Anterior cingulate cortex (tissue), 58 donors: ENCODE data around the gene GRAMD4.
A peak's percentile ranks its signal among the peaks of the same experiment; 100 is the strongest.

Experiments
- DNase-seq, 58 donors: peaks; one replicate each; lab custom pipeline; 2025; lab: John Stamatoyannopoulos, UW

Gene GRAMD4

DNA sequence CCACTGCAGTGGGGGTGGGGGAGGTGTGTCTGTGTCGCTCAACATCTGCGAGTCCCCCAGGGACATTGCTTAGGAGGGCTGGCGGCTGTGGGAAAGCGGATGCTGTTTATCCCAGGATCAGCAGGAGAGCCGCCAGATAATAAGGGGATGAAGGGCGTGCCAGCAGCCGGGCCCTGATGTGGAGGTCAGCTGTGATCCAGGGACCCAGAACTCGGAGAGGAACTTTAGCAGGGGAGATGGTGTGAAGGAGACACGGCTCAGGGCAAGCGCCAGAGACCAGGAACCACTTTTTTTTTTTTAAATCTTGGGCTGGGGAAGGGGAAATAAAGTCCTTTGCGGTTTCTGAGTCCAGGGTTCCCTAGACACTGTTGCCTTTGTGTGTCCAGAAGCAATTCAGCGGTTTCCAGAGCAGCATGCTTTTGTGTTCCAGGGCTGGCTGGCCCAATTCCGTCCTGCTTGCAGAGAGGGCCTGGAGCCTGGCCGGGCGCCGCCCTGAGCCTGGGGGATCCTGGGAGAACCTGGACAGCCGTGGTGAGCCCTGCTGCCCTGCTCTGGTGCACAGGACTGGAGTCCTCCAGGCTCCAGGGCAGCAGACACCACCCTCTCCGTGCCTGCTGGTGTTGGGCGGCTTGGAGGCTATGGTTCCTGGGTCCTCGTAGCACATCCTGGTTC lies at the start of gene GRAMD4:
GRAMD4 (plus strand) TSS at position 557 of the 672 bp plus-strand sequence. CDS start 6,414 bp downstream, outside the sequence.
- DNase-seq = peak in 51 of 58 donors; percentile 17 to 90 (median 72)

DNA sequence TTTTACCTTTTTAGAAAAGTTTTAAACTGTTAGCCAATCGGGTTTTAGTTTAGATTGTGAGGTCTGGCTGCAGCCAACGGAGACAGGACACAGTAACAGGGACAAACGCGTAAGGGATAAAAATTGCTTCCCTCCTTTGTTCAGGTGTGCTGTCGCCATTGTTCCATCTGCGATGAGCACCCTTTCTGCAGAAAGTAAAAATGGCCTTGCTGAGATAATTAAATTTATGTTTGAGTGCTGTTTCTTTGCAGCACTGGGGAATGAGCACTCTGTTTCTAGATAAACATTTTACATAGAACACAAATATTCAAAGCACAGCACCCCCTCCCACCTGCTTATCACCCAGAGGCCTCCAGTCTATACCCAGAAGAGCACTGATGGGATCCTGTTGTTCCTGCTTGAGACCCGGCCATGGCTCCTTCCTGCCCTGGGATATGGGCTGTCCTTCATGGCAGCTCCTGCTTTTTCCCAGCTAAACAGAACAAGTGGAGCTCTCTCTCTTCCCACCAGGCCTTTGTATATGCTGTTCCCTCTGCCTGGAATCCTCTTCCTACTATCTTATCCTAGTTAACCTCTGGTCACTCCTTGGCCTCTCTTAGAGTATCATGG lies 48.4 kb upstream of the GRAMD4 start:
- DNase-seq = no peak

GRCh38 chr22:46572911-46573780 lies 47.0 kb upstream of the GRAMD4 start:
- DNase-seq = no peak

GRCh38 chr22:46573781-46574437 lies 46.3 kb upstream of the GRAMD4 start:
- no peak for DNase-seq

GRCh38 chr22:46574438-46574992 lies 45.7 kb upstream of the GRAMD4 start:
- no peak for DNase-seq

- DNase-seq = no peak
These were observed 44.9 kb upstream of the GRAMD4 start for GRCh38 chr22:46574993-46575910.

DNA sequence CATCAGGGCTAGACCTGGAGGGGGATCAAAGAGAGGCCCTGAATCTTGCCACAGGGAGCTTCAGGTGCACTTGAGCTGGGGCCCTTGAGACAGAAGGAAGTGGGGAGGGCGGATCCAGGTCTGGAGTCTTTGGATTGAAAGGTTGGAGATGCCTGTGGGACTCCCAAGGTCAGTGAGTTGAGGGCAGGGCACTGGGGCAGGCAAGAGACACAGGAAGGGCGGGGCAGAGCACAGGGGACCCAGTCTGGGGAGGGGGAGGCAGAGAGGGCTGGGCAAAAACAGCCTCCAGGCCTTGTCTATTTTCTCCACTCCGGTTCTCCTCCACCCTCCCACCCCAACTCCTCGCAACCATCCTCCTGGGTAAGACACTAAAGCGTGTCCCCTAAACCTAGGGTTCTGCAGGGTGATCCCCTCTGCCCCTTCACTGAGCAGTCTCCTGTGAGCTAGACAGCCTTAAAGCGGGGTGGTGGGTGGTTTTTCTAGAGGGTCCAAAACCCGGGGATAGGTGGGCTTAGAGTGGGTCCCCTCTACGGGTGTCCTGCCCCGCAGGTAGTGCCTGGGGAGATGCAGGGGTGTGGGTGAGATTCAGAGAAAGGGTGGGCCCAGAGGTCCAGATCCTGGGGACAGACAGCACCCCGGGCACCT lies 44.2 kb upstream of the GRAMD4 start:
- no peak for DNase-seq

GRCh38 chr22:46576556-46577367 lies 43.4 kb upstream of the GRAMD4 start:
- DNase-seq = peak in 13 of 58 donors; percentile 29 to 75 (median 52)

- DNase-seq = peak in 2 of 58 donors; percentile 27 to 32
These were observed 42.6 kb upstream of the GRAMD4 start for GRCh38 chr22:46577368-46578249.

- no peak for DNase-seq
These were observed 41.8 kb upstream of the GRAMD4 start for GRCh38 chr22:46578251-46578823.

DNA sequence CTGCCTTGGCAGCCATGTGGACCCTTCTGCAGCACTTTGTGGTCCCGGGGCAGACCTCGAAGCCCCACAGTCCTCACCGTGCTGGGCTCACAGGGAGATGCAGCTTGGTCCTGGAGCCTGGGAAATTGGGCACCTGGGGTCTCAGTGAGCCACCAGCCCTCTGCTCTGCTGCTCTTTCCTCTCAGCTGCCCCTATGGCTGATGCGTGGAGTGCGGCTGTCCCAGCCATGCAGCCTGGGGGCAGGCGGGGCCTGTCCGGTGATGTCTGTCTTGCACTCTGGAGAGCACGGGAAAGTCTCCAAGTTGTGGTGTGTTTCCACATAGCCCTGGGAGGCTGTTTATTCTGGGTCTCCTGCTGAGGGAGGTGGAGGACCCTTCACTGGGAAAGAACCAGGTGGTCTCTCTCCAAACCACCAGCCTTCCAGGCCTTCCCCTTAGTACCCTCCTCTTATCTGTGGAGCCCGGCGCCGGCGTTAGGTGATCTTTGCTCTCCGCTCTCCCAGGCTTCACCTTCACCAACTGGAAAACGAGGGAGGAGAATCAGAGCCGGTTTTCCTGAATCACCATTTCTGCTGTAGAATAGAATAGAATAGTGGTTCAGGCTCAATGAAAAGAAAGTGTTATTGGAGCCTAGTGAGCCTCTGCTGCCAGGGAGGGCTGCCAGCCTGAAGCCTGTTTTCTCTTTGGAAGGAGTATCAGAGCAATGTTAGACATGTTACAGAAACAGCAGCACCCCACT lies 41.2 kb upstream of the GRAMD4 start:
- peak in 7 of 58 donors; percentile 30 to 69 (median 41) for DNase-seq

- no peak for DNase-seq
These were observed 40.3 kb upstream of the GRAMD4 start for GRCh38 chr22:46579751-46580449.

GRCh38 chr22:46580940-46581537 lies 39.1 kb upstream of the GRAMD4 start:
- no peak for DNase-seq

- DNase-seq = no peak
These were observed 38.5 kb upstream of the GRAMD4 start for GRCh38 chr22:46581538-46582244.
